HG03442 (cell line): ENCODE data around the gene THBS1.

Experiments used
- ATAC-seq: cut with Tn5 transposase; IDR thresholded peaks from one replicate; pipeline ENCODE4 v1.9.1; 2021; ENCODE audit warnings: mild to moderate bottlenecking, moderate library complexity; ENCODE audit not compliant: unreplicated experiment

Gene THBS1

DNA sequence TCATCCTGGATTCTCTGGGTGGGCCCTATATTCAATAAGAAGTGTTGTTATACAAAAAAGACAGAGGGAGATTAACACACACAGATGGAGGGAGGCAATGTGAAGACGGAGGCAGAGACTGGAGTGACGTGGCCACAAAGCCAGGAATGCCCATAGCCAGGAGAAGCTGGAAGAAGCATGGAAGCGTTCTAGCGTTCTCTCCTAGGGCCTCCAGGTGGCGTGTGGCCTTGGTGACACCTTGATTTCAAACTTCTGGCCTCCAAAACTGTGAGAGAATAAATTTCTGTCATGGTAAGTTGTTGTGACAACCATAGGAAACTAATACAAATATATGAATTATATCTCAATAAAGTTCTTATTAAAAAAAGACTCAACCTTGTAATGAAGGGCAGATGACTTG, 21.3 kb downstream of the THBS1 start:
- no peak for ATAC-seq

DNA sequence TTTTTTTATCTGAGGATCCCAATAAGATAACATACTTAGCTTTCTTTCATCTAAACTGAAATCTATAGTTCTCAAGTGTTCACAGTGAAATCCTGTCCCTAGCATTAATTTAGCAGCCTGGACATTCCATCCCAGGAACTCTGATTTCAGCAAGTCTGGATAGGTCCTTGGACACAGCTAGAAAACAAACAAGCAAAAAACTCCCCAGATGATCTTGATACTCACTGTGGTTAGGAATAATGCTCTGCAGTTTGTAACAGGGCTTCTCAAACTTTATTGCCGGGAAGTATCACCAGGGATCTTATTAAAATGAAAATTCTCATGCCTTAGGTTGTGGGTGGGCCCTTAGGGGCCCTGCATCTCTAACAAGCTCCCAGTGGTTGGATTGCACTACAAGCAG, 24.3 kb downstream of the THBS1 start:
- ATAC-seq, result no peak

DNA sequence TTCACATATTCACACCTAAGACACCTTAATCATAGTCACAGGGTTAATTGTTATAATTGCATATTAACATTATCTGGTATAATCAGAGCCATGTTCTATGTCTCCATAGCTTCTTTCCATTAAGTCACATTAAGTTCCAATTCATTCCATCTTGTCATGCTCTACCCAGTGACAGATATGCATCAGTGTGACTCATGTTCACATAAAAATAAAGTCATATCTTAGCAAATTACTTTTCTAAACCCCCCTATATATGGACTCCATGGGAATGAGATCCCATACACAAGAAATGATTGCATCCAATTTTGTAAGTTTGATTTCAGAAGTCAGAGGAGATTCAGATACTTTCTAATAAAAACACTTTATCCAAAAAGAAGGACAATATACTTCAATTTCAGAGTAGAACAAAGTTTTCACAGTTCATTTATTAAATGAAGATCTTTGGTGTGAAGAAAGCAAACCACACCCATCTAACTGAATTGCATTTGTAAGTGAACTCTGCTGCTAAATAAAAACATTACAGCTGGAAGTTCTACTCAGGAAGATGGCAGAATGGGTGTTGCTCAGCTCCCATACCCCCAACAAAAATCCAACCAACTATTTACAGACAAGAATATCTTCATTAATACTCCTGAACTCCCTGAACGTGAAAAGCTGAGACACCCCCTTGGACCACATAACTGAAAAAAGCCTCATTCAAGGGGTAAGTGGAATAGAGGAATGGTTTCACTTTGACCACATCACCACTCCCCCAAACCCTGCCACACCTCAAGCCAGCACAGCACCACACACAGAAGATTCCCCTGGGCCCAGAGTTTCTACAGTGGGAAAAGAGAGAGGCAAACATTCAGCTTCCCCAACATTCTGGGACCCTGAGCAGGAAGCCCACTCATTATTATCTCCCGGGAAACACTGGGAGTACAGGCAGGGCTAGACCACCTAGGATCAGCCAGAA, 27.6 kb downstream of the THBS1 start:
- ATAC-seq, result no peak

DNA sequence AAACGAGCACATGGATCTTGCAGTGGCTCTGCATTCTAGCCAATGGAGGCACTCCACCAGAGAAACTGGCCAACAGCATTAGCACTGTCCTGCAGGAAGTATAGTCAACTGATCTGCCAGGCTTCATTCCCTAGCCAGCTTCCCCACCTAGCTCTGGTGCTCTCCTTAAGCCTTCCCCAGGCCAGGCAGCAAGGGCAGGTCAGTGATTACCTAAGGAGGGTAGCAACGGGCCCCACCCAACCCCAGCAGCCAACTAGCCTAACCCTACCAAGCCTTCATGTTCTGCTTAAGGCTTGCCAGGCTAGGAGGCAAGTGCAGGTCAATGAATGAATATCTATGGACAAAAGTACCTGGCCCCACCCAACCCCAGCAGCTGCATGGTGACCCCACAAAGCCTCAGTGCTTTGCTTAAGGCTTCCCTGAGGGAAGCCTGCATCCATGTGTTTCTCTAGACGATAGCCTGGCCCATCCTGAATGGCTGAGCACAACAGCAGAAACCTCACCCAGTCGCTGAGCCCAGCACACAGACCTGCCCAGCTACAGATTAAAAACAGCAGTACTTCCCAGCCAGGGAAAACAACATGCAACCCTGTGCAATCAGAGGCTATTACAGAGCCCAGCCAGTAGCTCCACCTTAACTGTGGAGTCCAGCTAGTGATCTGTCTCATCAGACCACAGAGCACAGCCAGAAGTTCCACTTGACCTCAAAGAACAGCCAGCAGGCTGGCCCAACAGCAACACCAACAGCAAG, 28.5 kb downstream of the THBS1 start:
- no peak for ATAC-seq

DNA sequence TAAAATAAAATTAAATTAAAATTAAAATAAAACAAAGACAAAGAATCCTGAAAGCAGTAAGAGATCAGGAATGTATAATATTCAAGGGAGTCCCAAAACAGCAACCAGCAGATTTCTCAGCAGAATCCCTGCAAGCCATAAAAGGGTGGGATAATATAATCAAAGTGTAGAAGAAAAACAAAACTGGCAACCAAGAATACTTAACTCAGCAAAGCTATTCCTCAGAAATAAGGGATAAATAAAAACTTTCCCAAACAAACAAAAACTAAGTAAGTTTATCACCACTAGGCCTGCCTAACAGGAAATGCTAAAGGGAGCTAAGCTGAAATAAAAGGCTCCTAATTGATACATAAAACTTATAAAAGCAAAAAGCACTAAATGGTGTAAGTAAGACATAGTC, 29.8 kb downstream of the THBS1 start:
- ATAC-seq, result no peak

DNA sequence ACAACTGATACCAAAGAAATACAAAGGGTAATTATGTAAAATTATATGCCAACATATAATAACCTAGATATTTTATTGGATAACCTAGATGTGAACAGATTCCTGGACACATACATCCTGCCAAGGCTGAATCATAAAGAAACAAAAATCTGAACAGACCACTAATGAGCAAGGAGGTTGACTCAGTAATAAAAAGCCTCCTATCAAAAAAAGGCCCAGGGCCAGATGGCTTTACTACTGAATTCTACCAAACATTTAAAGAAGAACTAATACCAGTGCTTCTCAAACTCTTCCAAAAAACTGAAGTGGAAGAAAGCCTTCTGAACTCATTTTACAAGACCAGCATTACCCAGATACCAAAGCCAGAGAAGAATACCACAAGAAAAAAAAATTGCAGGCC, 32.4 kb downstream of the THBS1 start:
- ATAC-seq, result no peak

DNA sequence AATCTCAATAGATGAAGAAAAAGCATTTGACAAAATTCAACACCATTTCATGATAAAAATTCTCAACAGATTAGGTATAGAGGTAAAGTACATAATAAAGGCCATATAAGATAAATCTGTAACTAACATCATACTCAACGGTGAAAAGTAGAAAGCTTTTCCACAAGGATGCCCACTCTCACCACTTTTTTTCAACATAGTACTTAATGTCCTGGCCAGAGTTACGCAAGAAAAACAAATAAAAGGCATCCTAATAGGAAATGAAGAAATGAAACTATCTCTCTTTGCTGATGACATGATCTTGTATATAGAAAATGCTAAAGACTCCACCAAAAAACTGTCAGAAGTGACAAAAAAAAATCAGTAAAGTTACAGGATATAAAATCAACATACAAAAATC, 33.0 kb downstream of the THBS1 start:
- no peak for ATAC-seq

DNA sequence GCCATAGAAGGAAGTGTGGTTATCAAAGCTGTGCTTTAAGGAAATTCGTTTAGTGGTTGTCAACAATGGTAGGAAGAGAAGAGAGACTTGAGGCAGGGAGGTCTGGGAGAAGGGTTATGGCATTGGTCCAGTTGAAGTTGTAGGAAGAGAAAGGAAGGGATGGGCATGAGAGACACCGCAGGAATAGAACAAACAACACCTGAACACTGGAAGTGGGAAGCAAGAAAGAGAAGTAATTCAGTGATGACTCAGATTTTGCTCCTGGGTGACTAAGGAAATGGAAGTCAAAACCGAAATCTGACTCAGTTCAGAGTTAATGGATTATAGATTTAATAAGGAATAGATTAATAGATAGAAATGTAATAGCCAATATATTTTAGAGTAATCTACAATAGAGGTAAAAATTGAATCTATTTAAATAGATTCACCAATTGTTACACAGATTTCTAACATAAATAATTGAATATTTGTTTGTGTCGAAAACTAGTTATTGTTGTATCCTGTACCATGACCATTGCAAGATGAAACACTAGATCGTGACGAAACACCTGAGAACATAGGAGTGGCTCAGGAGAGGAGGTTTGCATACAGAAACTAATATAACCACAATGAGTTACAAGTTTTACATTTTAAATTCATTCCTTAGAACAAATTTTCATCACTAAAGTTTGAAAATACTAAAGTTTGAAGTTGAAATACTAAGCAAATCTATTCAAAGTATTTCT, 36.0 kb downstream of the THBS1 start:
- no peak for ATAC-seq

DNA sequence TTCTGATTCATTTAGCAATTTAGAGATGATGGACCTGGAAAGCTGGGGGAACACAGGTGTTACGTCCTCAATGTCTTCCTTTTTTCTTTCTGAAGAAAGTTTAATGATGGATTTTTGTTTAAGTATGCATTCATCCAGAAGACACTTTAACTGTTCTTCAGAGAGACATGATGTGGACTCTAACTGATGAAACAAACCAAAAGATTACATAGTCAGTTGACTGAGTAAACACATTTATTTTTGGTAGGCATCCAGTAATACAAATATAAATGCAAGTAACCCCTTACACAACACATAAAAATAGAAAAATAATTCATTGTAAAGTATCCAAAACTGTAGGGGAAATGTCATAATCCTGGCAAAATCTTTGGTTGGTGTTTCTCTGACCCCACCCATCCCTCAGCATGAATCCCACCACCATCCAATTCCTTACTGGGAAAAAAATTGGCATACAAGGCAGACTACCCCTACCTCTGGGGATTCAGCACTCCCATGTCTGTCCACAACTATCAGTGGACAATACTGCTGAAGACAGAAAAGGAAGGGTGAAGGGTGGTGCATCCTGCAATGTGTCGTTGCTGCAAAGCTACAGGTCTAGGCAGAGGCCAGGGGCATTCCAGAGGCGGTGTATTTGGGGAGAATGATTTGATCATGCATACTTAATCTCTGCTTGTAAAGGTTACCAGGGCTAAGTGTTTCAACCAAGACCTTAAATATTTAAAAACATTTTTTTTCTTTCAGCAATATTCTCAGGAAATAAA, 37.4 kb downstream of the THBS1 start:
- ATAC-seq, result no peak

DNA sequence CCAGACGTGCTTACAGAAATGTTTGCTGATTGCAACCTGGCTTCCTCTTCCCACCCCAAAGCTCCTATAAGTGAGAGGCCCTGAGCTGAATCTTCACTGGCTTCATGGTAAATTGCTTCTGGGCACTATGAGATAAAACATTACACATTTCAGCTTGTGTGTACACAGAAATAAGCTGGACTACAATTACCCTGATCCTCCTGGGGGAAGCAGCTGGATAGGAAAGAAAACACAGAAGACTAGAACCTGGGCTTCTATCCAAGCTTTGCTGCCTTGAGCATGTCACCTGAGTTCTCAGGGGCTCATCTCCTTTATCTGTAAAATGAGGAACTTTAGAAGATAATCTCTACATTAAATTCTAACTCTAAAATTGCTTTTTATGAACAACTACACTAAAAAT, 40.3 kb downstream of the THBS1 start:
- ATAC-seq, result no peak

DNA sequence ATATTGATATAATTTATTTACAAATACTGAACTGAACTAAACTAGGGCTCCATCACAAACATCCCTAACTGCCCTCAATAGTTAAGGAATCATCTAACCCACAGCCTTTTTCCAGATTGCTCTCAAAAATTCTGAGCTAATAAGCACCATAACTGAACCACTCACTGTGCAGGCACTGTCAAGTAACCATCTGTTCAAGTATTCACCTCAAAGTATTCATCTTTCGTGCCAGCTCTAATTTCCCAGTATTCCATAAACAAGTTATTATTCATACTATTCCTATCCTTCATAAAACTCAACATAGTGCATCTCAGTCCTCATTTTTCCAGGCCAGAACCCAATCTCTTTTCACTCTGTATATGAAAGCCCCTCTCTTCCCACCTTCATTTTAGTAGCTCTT, 41.1 kb downstream of the THBS1 start:
- no peak for ATAC-seq

DNA sequence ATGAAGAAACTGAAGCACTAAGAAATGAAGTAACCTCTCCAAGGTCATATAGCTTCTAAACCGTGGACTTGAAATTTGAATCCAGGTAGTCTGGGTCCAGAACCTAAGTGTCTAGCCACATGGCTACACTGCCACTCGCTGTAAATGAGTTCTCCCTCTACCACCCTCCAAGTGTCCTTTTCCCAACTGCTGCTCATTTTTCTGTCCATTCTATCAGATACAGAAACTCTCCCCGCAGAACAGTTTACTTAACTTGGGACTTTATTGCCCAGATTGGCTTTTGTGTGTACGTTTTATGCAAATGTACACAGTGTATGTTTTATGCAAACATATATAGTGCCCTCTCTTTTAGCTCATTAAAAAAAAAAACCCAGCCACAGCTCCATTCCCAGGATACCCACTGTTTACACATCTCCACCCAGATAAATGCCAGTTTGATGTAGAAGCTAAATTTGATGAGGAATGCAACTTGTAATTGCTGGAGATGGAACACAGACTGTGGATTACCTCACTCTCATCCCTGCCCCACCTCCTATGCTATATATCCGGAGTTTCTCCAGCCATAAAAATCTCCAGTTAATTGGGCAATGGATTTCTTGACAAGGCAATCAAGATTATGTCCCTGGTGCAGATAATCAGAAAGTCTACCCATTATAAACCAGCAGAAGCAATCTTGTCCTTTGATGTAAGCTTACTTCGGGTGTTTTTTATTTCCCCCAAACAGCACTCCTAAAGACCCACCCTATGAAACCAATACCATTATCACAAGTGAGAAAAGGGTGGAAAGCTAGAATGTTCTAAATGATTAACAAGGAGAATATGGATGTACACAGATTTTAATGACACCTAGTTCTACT, 42.0 kb downstream of the THBS1 start:
- no peak for ATAC-seq

DNA sequence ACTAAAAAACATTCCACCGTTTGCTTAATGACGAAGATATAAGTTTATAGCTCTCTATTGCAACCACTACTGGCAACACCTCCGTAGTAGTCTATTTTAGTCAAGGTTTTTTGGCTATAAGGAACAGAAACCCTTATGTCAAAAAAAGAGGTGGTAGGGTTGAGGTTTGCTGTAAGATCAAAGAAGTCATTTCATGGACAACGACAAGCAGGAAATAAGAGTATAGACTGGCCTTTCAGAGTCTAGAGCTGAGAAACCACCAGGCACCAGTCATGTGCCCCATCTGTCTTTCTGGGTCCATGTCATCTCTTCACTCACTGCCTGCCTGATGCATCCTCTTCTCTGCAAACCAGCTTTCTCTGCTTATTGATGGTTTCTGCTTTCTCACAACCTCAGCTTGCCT, 42.7 kb downstream of the THBS1 start:
- ATAC-seq, result peak; percentile 93

DNA sequence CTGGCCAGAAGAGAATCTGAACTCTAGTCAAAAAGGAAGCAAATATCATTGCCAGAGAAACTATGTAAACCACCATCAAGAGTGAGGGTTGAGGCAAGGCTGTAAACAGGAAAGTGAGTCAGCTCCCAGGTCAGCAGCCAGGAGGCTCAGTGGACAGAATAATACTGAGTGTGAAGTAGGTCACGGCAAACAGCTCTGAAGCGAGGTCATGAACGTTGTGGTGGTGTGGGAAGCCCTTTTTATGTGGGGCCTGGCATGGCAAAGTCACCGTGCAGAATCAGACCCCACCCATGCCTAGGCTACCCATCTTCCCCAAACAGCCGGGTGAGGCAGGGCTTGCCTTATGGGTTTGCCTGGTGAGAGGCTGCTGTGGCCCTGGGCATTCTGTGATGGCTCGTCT, 43.9 kb downstream of the THBS1 start:
- peak; percentile 39 for ATAC-seq

DNA sequence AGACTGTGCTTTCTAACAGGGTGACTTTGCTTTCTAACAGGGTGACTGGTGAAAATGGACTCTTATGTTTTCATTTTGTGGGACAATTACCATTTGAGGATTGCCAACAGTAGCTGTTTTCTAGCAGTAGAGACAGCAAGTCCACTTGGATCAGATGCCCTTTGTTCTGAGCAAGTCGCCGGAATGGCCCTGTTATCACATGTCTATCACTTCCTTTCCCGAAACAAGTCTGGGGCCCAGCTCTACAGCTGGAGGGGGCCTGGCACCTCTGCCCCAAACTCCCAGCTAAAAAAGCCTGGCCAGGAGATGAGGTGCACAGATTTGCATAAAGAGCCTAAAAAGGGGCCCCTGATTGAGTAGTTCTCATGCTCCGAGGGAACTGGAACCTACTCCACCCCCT, 44.6 kb downstream of the THBS1 start:
- ATAC-seq, result no peak

DNA sequence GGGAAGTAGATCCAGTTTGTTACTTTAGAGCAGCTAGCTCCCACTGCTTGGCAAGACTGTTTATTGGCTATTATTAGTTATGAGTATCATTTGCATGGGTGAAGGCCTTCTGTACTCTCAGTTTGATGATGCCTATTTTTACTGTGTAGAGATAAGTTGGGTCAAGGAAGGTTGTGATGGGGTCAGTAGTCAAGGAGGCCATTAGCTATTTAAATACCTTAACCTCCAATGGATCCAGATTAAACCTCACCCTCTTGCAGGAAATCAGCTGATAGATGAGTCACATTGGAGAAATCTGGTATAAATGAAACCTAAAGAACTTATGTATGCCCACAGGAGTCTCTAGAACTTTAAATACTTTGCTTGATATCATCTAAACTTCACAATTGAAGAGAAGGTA, 45.0 kb downstream of the THBS1 start:
- ATAC-seq, result no peak

DNA sequence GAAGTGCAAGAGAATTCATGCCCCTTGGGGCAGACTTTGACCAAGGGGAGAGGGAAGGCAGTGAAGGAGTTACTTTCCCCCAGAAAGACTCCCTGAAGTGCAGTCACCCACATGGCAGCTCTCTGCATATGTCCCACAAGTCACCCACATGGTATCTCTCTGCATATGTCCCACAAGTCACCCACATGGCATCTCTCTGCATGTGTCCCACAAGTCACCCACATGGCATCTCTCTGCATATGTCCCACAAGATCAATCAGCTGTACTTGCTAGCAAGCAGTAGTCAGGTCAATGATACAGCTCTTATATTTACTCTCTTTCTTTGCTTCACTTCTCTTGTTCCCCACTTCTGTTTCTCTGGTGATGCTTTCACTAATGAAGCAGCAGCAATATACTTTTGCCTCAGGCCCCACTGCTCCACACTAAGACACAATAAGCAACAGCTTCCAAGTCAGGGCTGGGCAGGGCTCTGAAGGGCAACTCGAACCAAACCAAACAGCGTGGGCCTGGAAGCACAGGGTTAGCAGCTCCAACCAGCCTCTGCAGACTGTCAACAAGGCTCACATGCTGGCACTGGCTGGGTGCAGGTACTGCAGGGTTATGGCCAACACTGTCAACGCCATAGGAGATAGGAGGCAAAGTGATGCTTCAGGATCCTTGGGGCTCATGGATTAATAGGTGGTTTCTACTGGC, 46.7 kb downstream of the THBS1 start:
- ATAC-seq, result no peak

DNA sequence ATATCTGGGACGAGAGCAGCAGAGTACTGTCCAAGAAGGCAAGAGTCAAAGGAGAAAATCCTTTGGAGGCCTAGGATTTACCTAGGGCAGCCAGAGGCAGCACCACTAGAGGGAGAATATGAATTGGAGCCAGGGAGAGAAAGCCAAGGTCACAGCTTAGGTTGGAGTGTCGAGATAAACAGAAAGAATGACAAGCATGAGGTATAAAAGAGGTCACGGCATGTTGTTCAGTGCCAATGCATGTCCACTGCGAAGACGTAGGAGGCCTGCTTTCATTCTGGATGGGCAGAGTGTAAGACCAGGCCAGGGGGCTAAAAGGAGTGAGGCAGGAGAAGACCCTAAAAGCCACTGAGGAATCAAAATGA, 47.2 kb downstream of the THBS1 start:
- ATAC-seq, result no peak

DNA sequence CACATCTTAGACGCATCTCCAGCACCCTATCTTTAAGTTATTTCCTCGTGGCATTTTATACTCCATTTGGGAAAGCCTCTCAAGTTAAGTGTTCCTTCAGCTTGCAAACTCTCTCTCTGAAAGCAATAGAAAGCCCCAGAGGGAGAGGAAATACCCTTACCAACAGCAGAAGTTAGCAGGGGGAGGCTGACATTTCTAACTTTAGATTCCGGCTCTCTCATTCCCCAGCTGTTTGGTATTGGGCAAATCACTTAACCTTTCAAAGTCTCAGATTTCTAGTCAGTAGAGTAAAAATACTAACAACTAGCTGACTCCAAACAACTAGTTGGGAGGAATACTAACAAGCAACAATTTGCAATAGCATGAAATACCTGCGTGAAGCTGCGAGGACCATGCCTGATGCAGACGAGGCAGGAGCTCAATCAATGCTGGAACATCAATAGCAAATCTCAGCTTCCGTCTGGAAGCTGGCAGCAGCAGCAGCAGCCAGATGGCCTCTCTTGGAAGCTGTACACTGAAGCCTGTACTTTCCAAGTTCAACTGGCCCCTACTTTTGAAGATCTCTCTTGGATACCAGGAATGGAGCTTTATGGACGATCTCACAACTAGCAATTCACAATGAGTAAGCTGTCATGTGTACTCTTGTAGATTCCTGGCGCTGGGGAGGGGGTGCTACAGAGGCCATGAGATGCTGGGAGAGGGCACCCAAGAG, 47.8 kb downstream of the THBS1 start:
- no peak for ATAC-seq
